Right atrium auricular region (tissue), 2 donors: ENCODE data around the gene ADGRL4. TPM values are rescaled to one million over a fixed set of nuclear protein-coding genes. Genes with fewer than 3 reads are reported as not detected.

Experiments used
- DNase-seq: peaks from one replicate; pipeline ENCODE4 v3.0.0-alpha.2; 2019; ENCODE audit warnings: low spot score
- H3K27ac ChIP-seq, 2 donors: fragments of 200-600 bp; sonication (generic); 1 replicate in 1 of 2; 2 replicates in 1 of 2; pipeline ENCODE4 v1.5.1; 2016 to 2019
- H3K27me3 ChIP-seq, 2 donors: fragments of 200-600 bp; sonication (generic); one replicate each; pipeline versions ENCODE4 v1.5.1 to v1.6.0; 2017 to 2019
- H3K36me3 ChIP-seq: fragments of 200-600 bp; sonication (generic); one replicate; pipeline ENCODE4 v1.5.1; 2016
- H3K4me1 ChIP-seq, 2 donors: fragments of 200-600 bp; sonication (generic); one replicate each; pipeline versions ENCODE4 v1.5.1 to v1.6.0; 2017 to 2019
- H3K4me3 ChIP-seq, 2 donors: fragments of 200-600 bp; sonication (generic); 1 replicate in 1 of 2; 2 replicates in 1 of 2; pipeline ENCODE4 v1.5.1; 2017 to 2019; ENCODE audit warnings: mild to moderate bottlenecking in 1 of 2, moderate library complexity in 1 of 2
- H3K9me3 ChIP-seq, 2 donors: fragments of 200-600 bp; sonication (generic); one replicate each; pipeline ENCODE4 v1.5.1; 2019
- total RNA-seq, 2 donors: library from RNA; depleted of rRNA; stranded (reverse); fragments of >200 nt; gene quantifications; one replicate each; pipeline ENCODE4 v1.1.0, GENCODE V29; 2016
- TF ChIP-seq, protein P1 (sequence below), 2 donors: fragments of 200-600 bp; sonication (generic); IDR thresholded peaks; one replicate each; pipeline ENCODE4 v1.5.1; 2019; ENCODE audit warnings: antibody characterized with exemption in 2 of 2

Gene ADGRL4
- total RNA-seq, 2 donors from 2014 or later: 15.1 to 28.2 TPM

DNA sequence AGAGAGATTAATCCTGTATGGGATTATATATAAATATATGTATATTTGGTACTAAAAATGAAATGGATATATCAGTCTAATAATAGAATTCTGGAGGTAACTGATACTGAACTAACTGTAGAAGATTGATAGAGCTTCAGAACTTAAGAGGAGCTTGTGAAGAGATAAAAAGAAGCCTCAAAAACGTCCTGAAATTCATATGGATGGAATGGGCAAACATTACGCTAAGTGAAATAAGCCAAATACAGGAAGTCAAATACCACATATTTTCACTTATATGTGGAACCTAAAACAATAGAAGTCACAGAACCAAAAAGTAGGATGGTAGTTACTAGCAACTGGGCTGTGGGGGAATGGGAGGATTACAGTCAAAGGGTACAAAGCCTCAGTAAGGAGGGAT lies 36.0 kb upstream of the ADGRL4 start:
- DNase-seq: no peak
- no peaks in the 10 kb centered on the region for H3K27me3 ChIP-seq
- H3K9me3 ChIP-seq: peaks cover 0 to under 1% of the 10 kb centered on the region in 2 donors
- no peak overlapping the region for H3K27ac ChIP-seq
- H3K36me3 ChIP-seq: no peaks in the 10 kb centered on the region
- H3K4me3 ChIP-seq: no peak overlapping the region
- TF ChIP-seq, protein P1, sequence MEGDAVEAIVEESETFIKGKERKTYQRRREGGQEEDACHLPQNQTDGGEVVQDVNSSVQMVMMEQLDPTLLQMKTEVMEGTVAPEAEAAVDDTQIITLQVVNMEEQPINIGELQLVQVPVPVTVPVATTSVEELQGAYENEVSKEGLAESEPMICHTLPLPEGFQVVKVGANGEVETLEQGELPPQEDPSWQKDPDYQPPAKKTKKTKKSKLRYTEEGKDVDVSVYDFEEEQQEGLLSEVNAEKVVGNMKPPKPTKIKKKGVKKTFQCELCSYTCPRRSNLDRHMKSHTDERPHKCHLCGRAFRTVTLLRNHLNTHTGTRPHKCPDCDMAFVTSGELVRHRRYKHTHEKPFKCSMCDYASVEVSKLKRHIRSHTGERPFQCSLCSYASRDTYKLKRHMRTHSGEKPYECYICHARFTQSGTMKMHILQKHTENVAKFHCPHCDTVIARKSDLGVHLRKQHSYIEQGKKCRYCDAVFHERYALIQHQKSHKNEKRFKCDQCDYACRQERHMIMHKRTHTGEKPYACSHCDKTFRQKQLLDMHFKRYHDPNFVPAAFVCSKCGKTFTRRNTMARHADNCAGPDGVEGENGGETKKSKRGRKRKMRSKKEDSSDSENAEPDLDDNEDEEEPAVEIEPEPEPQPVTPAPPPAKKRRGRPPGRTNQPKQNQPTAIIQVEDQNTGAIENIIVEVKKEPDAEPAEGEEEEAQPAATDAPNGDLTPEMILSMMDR (IDR thresholded peaks at IDR 0.05): no peak
- no peaks in the 10 kb centered on the region for H3K4me1 ChIP-seq

- Histone ChIP-seq H3K27ac (no peak overlapping the region), H3K9me3 (peaks cover 0 to 5% of the 10 kb centered on the region in 2 donors), H3K27me3 (no peaks in the 10 kb centered on the region), H3K4me3 (no peak overlapping the region), H3K36me3 (no peaks in the 10 kb centered on the region), H3K4me1 (no peaks in the 10 kb centered on the region)
- DNase-seq: no peak
- TF ChIP-seq, protein P1 (IDR thresholded peaks at IDR 0.05): no peak
These were observed 35.6 kb upstream of the ADGRL4 start for GRCh38 chr1:79042117-79042516.

DNA sequence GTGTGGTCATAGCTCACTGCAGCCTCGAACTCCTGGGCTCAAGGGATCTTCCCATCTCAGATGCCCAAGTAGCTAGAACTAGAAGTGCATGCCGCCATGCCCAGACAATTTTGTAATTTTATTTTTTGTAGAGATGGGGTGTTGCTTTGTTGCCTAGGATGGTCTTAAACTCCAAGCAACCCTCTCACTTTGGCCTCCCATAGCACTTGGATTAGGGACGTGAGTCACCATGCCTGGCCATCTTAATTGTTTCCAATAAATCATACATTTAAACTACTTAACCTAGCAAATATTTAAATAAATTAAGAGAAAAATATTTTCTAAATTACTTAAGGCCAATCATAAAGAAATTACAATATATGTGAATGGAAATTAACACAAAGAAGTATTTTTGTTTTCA lies 35.1 kb upstream of the ADGRL4 start:
- Histone ChIP-seq H3K4me1 (no peaks in the 10 kb centered on the region), H3K4me3 (no peak overlapping the region), H3K27me3 (no peaks in the 10 kb centered on the region), H3K9me3 (peaks cover 0 to 9% of the 10 kb centered on the region in 2 donors), H3K27ac (no peak overlapping the region), H3K36me3 (no peaks in the 10 kb centered on the region)
- TF ChIP-seq, protein P1 (IDR thresholded peaks at IDR 0.05): no peak
- DNase-seq: no peak

DNA sequence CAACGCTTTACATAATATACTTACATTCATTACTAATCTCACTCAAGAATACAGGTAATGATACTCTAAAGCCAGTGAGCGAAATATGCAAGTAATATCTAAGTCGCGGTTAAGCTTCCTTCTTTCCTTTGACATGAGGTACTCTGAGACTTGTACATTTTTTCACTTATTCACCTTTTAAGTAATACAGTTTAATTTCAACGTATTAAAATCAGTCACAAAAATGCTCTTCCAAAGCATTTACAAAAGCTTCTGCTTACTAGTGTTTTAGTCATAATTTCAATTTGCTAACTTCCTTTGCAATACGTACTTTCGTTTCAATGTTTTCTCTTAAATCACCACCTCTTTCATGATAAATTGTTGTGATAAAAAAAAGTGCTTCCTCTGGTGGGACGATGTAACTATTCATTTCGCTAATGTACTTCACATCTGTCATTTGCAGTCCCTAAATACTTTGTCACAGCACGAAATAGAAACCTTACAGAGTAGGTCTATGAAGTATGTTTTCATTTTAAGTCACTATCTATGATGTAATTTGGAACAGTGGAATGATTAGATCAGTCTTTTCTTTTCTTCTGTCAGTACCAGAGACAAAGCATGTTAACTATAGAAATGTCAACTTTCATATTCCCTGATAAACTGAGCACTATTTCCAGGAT lies 34.0 kb upstream of the ADGRL4 start:
- H3K27ac ChIP-seq: peak overlapping the region in 1 of 2 donors; percentile 14
- TF ChIP-seq, protein P1 (IDR thresholded peaks at IDR 0.05): no peak

GRCh38 chr1:79037085-79037484 lies 30.6 kb upstream of the ADGRL4 start:
- Histone ChIP-seq H3K36me3 (no peaks in the 10 kb centered on the region), H3K9me3 (peaks cover 0 to 10% of the 10 kb centered on the region in 2 donors), H3K4me1 (no peaks in the 10 kb centered on the region), H3K27me3 (no peaks in the 10 kb centered on the region), H3K4me3 (no peak overlapping the region), H3K27ac (no peak overlapping the region)
- no peak for DNase-seq
- TF ChIP-seq, protein P1 (IDR thresholded peaks at IDR 0.05): no peak

More for the DNA sequence above, 34.0 kb upstream of the ADGRL4 start:
- no peaks in the 10 kb centered on the region for H3K27me3 ChIP-seq
- no peaks in the 10 kb centered on the region for H3K4me1 ChIP-seq
- peak overlapping the region; percentile 5 to 31 for H3K4me3 ChIP-seq
- no peak for DNase-seq
- no peaks in the 10 kb centered on the region for H3K36me3 ChIP-seq
- peaks cover 0 to 10% of the 10 kb centered on the region in 2 donors for H3K9me3 ChIP-seq

- Histone ChIP-seq H3K36me3 (no peaks in the 10 kb centered on the region), H3K27ac (no peak overlapping the region)
These were observed 6.0 kb upstream of the ADGRL4 start for GRCh38 chr1:79012500-79012899.

More at GRCh38 chr1:79012500-79012899, 6.0 kb upstream of the ADGRL4 start:
- Histone ChIP-seq H3K4me1 (no peaks in the 10 kb centered on the region), H3K27me3 (no peaks in the 10 kb centered on the region), H3K9me3 (no peaks in the 10 kb centered on the region), H3K4me3 (no peak overlapping the region)
- DNase-seq: no peak
- TF ChIP-seq, protein P1 (IDR thresholded peaks at IDR 0.05): no peak
